B cell (primary cell): ENCODE data around the gene ARHGAP28. TPM values are rescaled to one million over a fixed set of nuclear protein-coding genes. Genes with fewer than 3 reads are reported as not detected.

Source experiments
- ATAC-seq: fragments of 200-7000 bp; cut with Tn5 transposase; one replicate; pipeline ENCODE4 v1.10.0; 2021; ENCODE audit warnings: low read depth, mild to moderate bottlenecking, moderate number of reproducible peaks, moderate library complexity
- CTCF ChIA-PET: fragments of 350-600 bp; sonication (Branson Sonifier 250); formaldehyde crosslinking; loops from one replicate; lab custom pipeline; 2021; ENCODE audit warnings: antibody characterized with exemption, inconsistent platforms; lab: Charles Lee
- POLR2A ChIA-PET: fragments of 350-600 bp; sonication (Branson Sonifier 250); formaldehyde crosslinking; loops from one replicate; lab custom pipeline; 2021; ENCODE audit warnings: antibody characterized with exemption; lab: Charles Lee
- DNase-seq: peaks from one replicate; pipeline ENCODE4 v3.0.0; 2013
- H2AFZ ChIP-seq: 2 replicates; pipeline ENCODE4 v1.6.1; 2012; ENCODE audit warnings: mild to moderate bottlenecking, low read depth, low read length; ENCODE audit not compliant: insufficient read depth, poor library complexity, severe bottlenecking
- H3K27ac ChIP-seq, 2 donors: 1 replicate in 1 of 2; 2 replicates in 1 of 2; pipeline ENCODE4 v1.5.1; 2012 to 2013; ENCODE audit warnings: low read length in 2 of 2, mild to moderate bottlenecking in 2 of 2, moderate library complexity in 1 of 2
- H3K27me3 ChIP-seq, 4 experiments: fragments of 200-600 bp in 1 of 4; sonication (generic) in 1 of 4; replicated peaks in 1 of 4; 1 replicate in 2 of 4; 2 replicates in 2 of 4; pipeline versions ENCODE4 v1.6.1 to v1.7.0; 2013 to 2016; ENCODE audit warnings: low read length in 3 of 4, mild to moderate bottlenecking in 2 of 4, mixed read lengths in 1 of 4, moderate library complexity in 1 of 4; ENCODE audit not compliant: insufficient read depth in 4 of 4, control insufficient read depth in 3 of 4; ENCODE audit errors: control extremely low read depth in 1 of 4
- H3K36me3 ChIP-seq, 2 experiments: replicated peaks in 1 of 2; 1 replicate in 1 of 2; 2 replicates in 1 of 2; pipeline versions ENCODE4 v1.6.1 to v1.7.1; 2013; ENCODE audit warnings: low read length in 1 of 2; ENCODE audit not compliant: insufficient read depth in 2 of 2, control insufficient read depth in 1 of 2; ENCODE audit errors: control extremely low read depth in 1 of 2, extremely low read depth in 1 of 2
- H3K4me1 ChIP-seq, 2 donors: fragments of 200-600 bp in 1 of 2; sonication (generic) in 1 of 2; 1 replicate in 1 of 2; 2 replicates in 1 of 2; pipeline versions ENCODE4 v1.5.1 to v1.6.1; 2013 to 2017; ENCODE audit warnings: low read length in 2 of 2; ENCODE audit not compliant: control insufficient read depth in 2 of 2, insufficient read depth in 2 of 2
- H3K4me2 ChIP-seq: replicated peaks from 2 replicates; pipeline ENCODE3; 2012; ENCODE audit warnings: mild to moderate bottlenecking, low read depth, low read length; ENCODE audit not compliant: poor library complexity, severe bottlenecking
- H3K4me3 ChIP-seq, 5 experiments: fragments of 200-600 bp in 1 of 5; sonication (generic) in 1 of 5; 1 replicate in 3 of 5; 2 replicates in 2 of 5; pipeline versions ENCODE4 v1.5.1 to v1.7.0; 2011 to 2016; ENCODE audit warnings: low read length in 4 of 5, mild to moderate bottlenecking in 4 of 5, low read depth in 2 of 5, control low read depth in 1 of 5, moderate library complexity in 1 of 5; ENCODE audit not compliant: insufficient read depth in 1 of 5; ENCODE audit errors: control extremely low read depth in 1 of 5, extremely low read depth in 1 of 5
- H3K79me2 ChIP-seq: fragments of 200-600 bp; sonication (generic); one replicate; pipeline ENCODE4 v1.6.0; 2016; ENCODE audit warnings: low read length; ENCODE audit not compliant: control insufficient read depth, insufficient read depth
- H3K9ac ChIP-seq: fragments of 200-600 bp; sonication (generic); 2 replicates; pipeline ENCODE4 v1.6.1; 2017; ENCODE audit warnings: mild to moderate bottlenecking, low read length, moderate library complexity
- H3K9me3 ChIP-seq, 3 donors: one replicate each; pipeline versions ENCODE4 v1.6.1 to v1.7.1; 2013; ENCODE audit warnings: low read length in 2 of 3; ENCODE audit not compliant: control insufficient read depth in 2 of 3, insufficient read depth in 1 of 3; ENCODE audit errors: control extremely low read depth in 1 of 3
- H4K20me1 ChIP-seq: 2 replicates; pipeline ENCODE4 v1.6.0; 2012; ENCODE audit warnings: mild to moderate bottlenecking, low read length; ENCODE audit not compliant: insufficient read depth, control insufficient read depth, poor library complexity, severe bottlenecking
- H3K27ac Mint-ChIP-seq: one replicate; pipeline ENCODE4 v1.8.0; 2021; ENCODE audit warnings: mixed read lengths
- H3K27me3 Mint-ChIP-seq: one replicate; pipeline ENCODE4 v1.8.0; 2021; ENCODE audit warnings: mixed read lengths
- H3K4me1 Mint-ChIP-seq: one replicate; pipeline ENCODE4 v1.8.0; 2021; ENCODE audit warnings: mixed read lengths
- H3K4me3 Mint-ChIP-seq: one replicate; pipeline ENCODE4 v1.8.0; 2021; ENCODE audit warnings: mixed read lengths
- H3K9me3 Mint-ChIP-seq: one replicate; pipeline ENCODE4 v1.8.0; 2022; ENCODE audit warnings: mixed read lengths; ENCODE audit not compliant: insufficient read depth
- EZH2 ChIP-seq: IDR thresholded peaks from 2 replicates; pipeline ENCODE4 v1.6.1; 2012; ENCODE audit warnings: borderline replicate concordance, low read depth, mild to moderate bottlenecking, moderate library complexity, low read length; ENCODE audit not compliant: insufficient read depth, poor library complexity, severe bottlenecking
- WGBS: methylation state at CpG from one replicate; pipeline ENCODE4 v1.1.5; 2013; ENCODE audit warnings: missing lambda C conversion rate; ENCODE audit not compliant: insufficient coverage; 5-methylcytosine and 5-hydroxymethylcytosine counted together
- intact Hi-C: fragments of 100-400 bp; cut with micrococcal nuclease; formaldehyde crosslinking; loops from one replicate; pipeline ENCODE4 v1.10.0; 2022
- polyA plus RNA-seq: library from polyadenylated mRNA; depleted of rRNA; stranded (reverse); fragments of >200 nt; gene quantifications from 2 replicates; pipeline ENCODE4 v1.2.3, GENCODE V29; 2012
- total RNA-seq, 2 donors: library from RNA; stranded (reverse); fragments of 120-200 nt in 1 of 2; gene quantifications; 1 replicate in 1 of 2; 2 replicates in 1 of 2; pipeline versions ENCODE4 v1.2.3 to v1.2.4, GENCODE V29; 2013 to 2022
- TF ChIP-seq, protein P1 (sequence below): fragments of 200-600 bp; IDR thresholded peaks from one replicate; pipeline ENCODE4 v1.8.0; 2022; ENCODE audit warnings: antibody characterized with exemption, mild to moderate bottlenecking

Gene ARHGAP28
- total and polyA plus RNA-seq, 2 donors (not counting 1 experiment from before 2014, with no cell fraction given): not detected

DNA sequence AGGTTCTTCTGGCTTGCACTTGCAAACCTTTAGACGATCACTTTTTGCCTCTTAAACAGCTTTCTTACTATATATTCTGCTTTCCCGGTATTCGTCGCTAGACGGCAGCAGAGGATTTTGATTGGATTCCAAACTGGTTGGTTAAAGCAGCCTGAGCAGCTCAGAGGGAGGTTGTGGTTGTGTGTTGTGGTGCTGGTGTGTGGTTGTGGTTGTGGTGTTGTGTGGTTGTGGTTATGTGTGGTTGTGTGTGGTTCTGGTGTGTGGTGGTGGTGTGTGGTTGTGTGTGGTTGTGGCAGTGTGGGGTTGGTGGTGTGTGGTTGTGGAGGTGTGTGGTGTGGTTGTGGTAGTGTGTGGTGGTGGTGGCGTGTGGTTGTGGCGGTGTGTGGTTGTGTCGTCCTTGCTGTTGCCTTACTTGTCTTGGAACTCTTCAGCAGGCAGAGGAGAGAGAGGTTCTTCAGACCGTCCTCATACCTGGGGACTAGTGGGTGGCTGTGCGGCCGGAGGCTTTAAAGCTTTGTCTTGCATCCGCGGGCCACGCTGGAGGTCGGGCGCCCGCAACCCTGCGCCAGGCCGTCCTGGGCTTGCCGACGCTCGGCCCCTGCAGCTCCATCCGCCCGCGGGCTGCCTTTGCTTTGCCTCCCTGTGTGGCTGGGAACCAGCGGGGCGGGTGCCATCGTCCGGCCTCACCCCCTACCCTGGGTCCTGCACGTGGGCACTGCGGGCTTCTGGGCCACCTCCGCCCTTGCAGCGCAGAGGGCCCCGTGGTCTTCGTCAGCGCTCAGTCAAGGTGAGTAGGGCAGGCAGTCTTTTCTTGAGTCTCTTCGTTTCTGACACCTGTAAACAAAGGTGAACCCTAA is 190.8 kb downstream of the ARHGAP28 start:
- ATAC-seq: no peak
- POLR2A ChIA-PET: no interaction called here
- H3K27ac ChIP-seq: no peak overlapping the region
- Mint-ChIP-seq H3K4me3 (no peak overlapping the region), H3K9me3 (peaks cover 8% of the 10 kb centered on the region), H3K4me1 (no peaks in the 10 kb centered on the region), H3K27ac (no peak overlapping the region), H3K27me3 (peaks cover 3% of the 10 kb centered on the region)
- intact Hi-C loops: no loop called here
- DNase-seq: no peak
- H3K9ac ChIP-seq: no peak overlapping the region
- CTCF ChIA-PET: no interaction called here
- WGBS: 87% methylated on average over 32 of the region's 37 CpGs
- H2AFZ ChIP-seq: no peak overlapping the region
- no peaks in the 10 kb centered on the region for H3K27me3 ChIP-seq
- peaks cover 0 to 6% (median 0%) of the 10 kb centered on the region in 3 donors for H3K9me3 ChIP-seq
- H3K4me2 ChIP-seq: no peak overlapping the region
- H4K20me1 ChIP-seq: no peaks in the 10 kb centered on the region
- H3K4me1 ChIP-seq: no peaks in the 10 kb centered on the region
- no peaks in the 10 kb centered on the region for H3K36me3 ChIP-seq
- no peak overlapping the region for H3K4me3 ChIP-seq
- no peaks in the 10 kb centered on the region for H3K79me2 ChIP-seq
- TF ChIP-seq EZH2: no peak
- TF ChIP-seq, protein P1, sequence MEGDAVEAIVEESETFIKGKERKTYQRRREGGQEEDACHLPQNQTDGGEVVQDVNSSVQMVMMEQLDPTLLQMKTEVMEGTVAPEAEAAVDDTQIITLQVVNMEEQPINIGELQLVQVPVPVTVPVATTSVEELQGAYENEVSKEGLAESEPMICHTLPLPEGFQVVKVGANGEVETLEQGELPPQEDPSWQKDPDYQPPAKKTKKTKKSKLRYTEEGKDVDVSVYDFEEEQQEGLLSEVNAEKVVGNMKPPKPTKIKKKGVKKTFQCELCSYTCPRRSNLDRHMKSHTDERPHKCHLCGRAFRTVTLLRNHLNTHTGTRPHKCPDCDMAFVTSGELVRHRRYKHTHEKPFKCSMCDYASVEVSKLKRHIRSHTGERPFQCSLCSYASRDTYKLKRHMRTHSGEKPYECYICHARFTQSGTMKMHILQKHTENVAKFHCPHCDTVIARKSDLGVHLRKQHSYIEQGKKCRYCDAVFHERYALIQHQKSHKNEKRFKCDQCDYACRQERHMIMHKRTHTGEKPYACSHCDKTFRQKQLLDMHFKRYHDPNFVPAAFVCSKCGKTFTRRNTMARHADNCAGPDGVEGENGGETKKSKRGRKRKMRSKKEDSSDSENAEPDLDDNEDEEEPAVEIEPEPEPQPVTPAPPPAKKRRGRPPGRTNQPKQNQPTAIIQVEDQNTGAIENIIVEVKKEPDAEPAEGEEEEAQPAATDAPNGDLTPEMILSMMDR: no peak

DNA sequence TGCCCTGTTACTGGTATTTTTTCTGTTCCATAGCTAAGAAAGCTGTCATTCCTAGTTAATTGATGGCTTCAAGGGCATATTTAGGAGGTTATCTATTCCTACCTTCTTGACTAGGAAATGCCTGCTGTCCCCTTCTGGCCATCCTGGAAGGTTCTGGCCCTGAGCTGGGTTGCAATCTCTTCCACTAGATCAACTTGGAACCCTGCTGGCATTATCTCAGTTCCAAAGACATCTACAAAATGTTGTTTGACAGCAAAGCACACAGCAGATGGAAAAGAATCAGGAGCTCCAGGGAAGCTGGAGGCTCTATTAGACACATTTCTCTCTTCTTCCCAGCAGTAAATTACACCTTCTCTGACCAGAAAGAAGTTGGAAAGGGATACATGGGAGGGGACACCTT is 192.1 kb downstream of the ARHGAP28 start:
- CTCF ChIA-PET: no interaction called here
- no peak for DNase-seq
- no peaks in the 10 kb centered on the region for H3K4me1 Mint-ChIP-seq
- H3K4me3 ChIP-seq: no peak overlapping the region
- no peaks in the 10 kb centered on the region for H3K4me1 ChIP-seq
- no peaks in the 10 kb centered on the region for H4K20me1 ChIP-seq
- H3K27ac Mint-ChIP-seq: no peak overlapping the region
- no peak overlapping the region for H2AFZ ChIP-seq
- ATAC-seq: no peak
- no peaks in the 10 kb centered on the region for H3K36me3 ChIP-seq
- POLR2A ChIA-PET: no interaction called here
- no peaks in the 10 kb centered on the region for H3K27me3 ChIP-seq
- H3K9me3 Mint-ChIP-seq: peaks cover 6% of the 10 kb centered on the region
- H3K9ac ChIP-seq: no peak overlapping the region
- no peak overlapping the region for H3K27ac ChIP-seq
- no peaks in the 10 kb centered on the region for H3K27me3 Mint-ChIP-seq
- intact Hi-C loops: no loop called here
- H3K4me3 Mint-ChIP-seq: no peak overlapping the region
- H3K79me2 ChIP-seq: no peaks in the 10 kb centered on the region
- TF ChIP-seq, protein P1: no peak
- peaks cover 0 to 6% (median 0%) of the 10 kb centered on the region in 3 donors for H3K9me3 ChIP-seq
- H3K4me2 ChIP-seq: no peak overlapping the region
